Measurements from ENCODE around the gene CACTIN. TPM values are rescaled to one million over a fixed set of nuclear protein-coding genes. Genes with fewer than 3 reads are reported as not detected.

CACTIN gene
- total and polyA plus RNA-seq, 2 of the 8 experiments (the other 6 are each of a cell fraction or from before 2014, with no cell fraction given) = 25.8 to 29.9 TPM

DNA sequence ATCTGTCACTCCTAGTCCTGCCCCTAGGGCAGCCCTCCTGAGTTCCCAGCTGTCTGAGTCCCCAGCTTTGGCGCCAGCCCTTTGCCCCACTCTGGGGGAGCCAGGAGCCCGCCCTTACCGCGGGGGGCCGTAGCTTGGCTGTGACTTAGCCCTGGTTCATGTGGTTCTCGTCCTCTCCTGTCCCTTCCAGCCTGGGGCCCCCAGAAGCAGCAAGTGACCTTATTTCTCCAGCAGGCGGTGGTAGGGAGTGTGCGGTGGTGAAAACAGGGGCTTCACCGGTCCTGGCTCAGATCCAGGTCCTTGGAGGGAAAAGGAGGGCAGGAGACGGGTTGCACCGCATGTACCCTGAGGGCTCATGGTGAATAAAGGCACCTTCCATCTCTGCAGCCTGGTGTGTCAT is 33.4 kb downstream of the CACTIN start:
- Histone ChIP-seq H2AK5ac (ENCODE audit: low read depth, low read length) (no peak overlapping the region; the same call in 1 of the 2 replicates), H3K79me1 (ENCODE audit: low read depth, low read length) (no peaks in the 10 kb centered on the region; the same call in 1 of the 2 replicates), H2BK15ac (ENCODE audit: low read length) (no peak overlapping the region), H4K20me1 (replicated peaks in 1 of 2; ENCODE audit: control insufficient read depth in 1 of 2, insufficient read depth in 2 of 2, low read length in 2 of 2) (peaks cover 0 to 2% of the 10 kb centered on the region in 2 experiments), H3K27ac (ENCODE audit: low read depth, low read length) (no peak overlapping the region), H3K36me3 (ENCODE audit: control insufficient read depth in 2 of 4, insufficient read depth in 4 of 4, low read length in 3 of 4) (no peaks in the 10 kb centered on the region), H3K4me3 (ENCODE audit: extremely low read depth in 1 of 4, insufficient read depth in 2 of 4, low read depth in 3 of 4, low read length in 4 of 4) (no peak overlapping the region), H2BK5ac (ENCODE audit: low read depth, low read length) (no peak overlapping the region), H3K9me3 (ENCODE audit: insufficient read depth in 2 of 2, low read depth in 1 of 2, low read length in 1 of 2) (peaks cover 4 to 9% of the 10 kb centered on the region in 2 experiments; a peak in 3 of 4 replicates), H3K56ac (replicated peaks; ENCODE audit: insufficient read length, low read depth, low read length) (no peak overlapping the region), H2BK120ac (replicated peaks; ENCODE audit: low read depth, low read length) (no peak overlapping the region), H2AFZ (ENCODE audit: low read length) (no peak overlapping the region), H4K91ac (replicated peaks; ENCODE audit: insufficient read length, low read length) (no peak overlapping the region), H2BK12ac (ENCODE audit: low read depth, low read length) (no peak overlapping the region; the same call in 1 of the 2 replicates), H3K4me2 (ENCODE audit: insufficient read depth in 1 of 2, low read depth in 2 of 2, low read length in 2 of 2) (no peak overlapping the region), H3K23ac (ENCODE audit: insufficient read length) (no peak overlapping the region), H3K4me1 (replicated peaks in 1 of 4; ENCODE audit: control insufficient read depth in 3 of 4, insufficient read depth in 4 of 4, low read length in 3 of 4) (no peaks in the 10 kb centered on the region), H2BK20ac (ENCODE audit: low read length) (no peak overlapping the region), H4K8ac (ENCODE audit: extremely low read depth, insufficient read depth, low read length) (no peak overlapping the region), H3K18ac (ENCODE audit: extremely low read depth, low read length) (no peak overlapping the region), H4K5ac (ENCODE audit: insufficient read length, low read depth, low read length) (no peak overlapping the region), H3K14ac (ENCODE audit: insufficient read length) (no peak overlapping the region), H3K79me2 (ENCODE audit: control insufficient read depth in 1 of 2, insufficient read depth in 2 of 2, low read length in 2 of 2) (no peaks in the 10 kb centered on the region), H3K4ac (replicated peaks; ENCODE audit: insufficient read length, low read depth, low read length) (no peak overlapping the region), H3K27me3 (replicated peaks in 1 of 4; ENCODE audit: control insufficient read depth in 3 of 4, extremely low read depth in 1 of 4, insufficient read depth in 3 of 4, low read length in 3 of 4) (peaks cover 0 to 2% (median 0%) of the 10 kb centered on the region in 4 experiments; a peak in 2 of 7 replicates), H3K9ac (replicated peaks in 1 of 4; ENCODE audit: extremely low read depth in 1 of 4, low read depth in 3 of 4, low read length in 3 of 4) (no peak overlapping the region), H3K23me2 (ENCODE audit: low read depth, low read length) (no peaks in the 10 kb centered on the region)
- POLR2A ChIA-PET (ENCODE audit: partially characterized antibody) = interaction anchor here (0.9 to 1.6 kb wide), 3 partner anchors 12 to 108 kb away, joined by 3 to 6 read pairs (median 3); partner anchors contain the start of gene PIP5K1C
- CTCF ChIA-PET (ENCODE audit: partially characterized antibody) = interaction anchor here (0.9 to 3.9 kb wide), 14 partner anchors 9 to 99 kb away, joined by 3 to 29 read pairs (median 4); no protein-coding TSS in a partner anchor
- 48% methylated on average over 11 of the region's 11 CpGs; no CpG with 5 or more reads in 1 of the 2 experiments for WGBS, 2 experiments (ENCODE audit: extremely low coverage in 1 of 2, insufficient coverage in 1 of 2, insufficient read length in 1 of 2, insufficient replicate concordance in 2 of 2, low coverage in 1 of 2, low lambda C conversion rate in 2 of 2, missing lambda C conversion rate in 1 of 2)
- no peak for FAIRE-seq
- peak in 1 of 2 experiments; percentile 63 for DNase-seq (ENCODE audit: low read depth in 1 of 2, low spot score in 2 of 2)
- TF ChIP-seq, protein P1, sequence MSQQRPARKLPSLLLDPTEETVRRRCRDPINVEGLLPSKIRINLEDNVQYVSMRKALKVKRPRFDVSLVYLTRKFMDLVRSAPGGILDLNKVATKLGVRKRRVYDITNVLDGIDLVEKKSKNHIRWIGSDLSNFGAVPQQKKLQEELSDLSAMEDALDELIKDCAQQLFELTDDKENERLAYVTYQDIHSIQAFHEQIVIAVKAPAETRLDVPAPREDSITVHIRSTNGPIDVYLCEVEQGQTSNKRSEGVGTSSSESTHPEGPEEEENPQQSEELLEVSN (IDR thresholded peaks at IDR 0.05) = no peak
- TF ChIP-seq KDM1A (IDR thresholded peaks at IDR 0.05; ENCODE audit: borderline replicate concordance, low read length) = no peak
- no peak for TF ChIP-seq RFX5 (IDR thresholded peaks at IDR 0.05; ENCODE audit: borderline replicate concordance, low read depth, low read length)
- TF ChIP-seq KDM4A (IDR thresholded peaks at IDR 0.05; ENCODE audit: low read depth, low read length, severe bottlenecking) = no peak
- TF ChIP-seq, protein P2, sequence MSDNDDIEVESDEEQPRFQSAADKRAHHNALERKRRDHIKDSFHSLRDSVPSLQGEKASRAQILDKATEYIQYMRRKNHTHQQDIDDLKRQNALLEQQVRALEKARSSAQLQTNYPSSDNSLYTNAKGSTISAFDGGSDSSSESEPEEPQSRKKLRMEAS (IDR thresholded peaks at IDR 0.05) = peak; percentile 32; the same call in 1 of the 2 replicates
- TF ChIP-seq SP2 (IDR thresholded peaks at IDR 0.05; ENCODE audit: low read length) = no peak
- TF ChIP-seq POU5F1 (IDR thresholded peaks at IDR 0.05; ENCODE audit: low read depth, low read length) = no peak
- TF ChIP-seq RAD21 (IDR thresholded peaks at IDR 0.05 in 1 of 2, conservative IDR thresholded peaks at IDR 0.05 in 1 of 2; ENCODE audit: low read depth in 2 of 2, low read length in 2 of 2) = peak; percentile 50 to 66
- TF ChIP-seq GABPA (IDR thresholded peaks at IDR 0.05; ENCODE audit: borderline replicate concordance, insufficient read depth, low read length) = no peak
- no peak for TF ChIP-seq FOSL1 (IDR thresholded peaks at IDR 0.05; ENCODE audit: insufficient read depth, low read depth, low read length)
- TF ChIP-seq CBX8 (IDR thresholded peaks at IDR 0.05; ENCODE audit: borderline replicate concordance, low read depth, low read length) = no peak
- no peak for TF ChIP-seq CTBP2 (IDR thresholded peaks at IDR 0.05; ENCODE audit: borderline replicate concordance, insufficient read depth, insufficient read length, low read length)
